Measurements from ENCODE around the gene USP48.

DNA sequence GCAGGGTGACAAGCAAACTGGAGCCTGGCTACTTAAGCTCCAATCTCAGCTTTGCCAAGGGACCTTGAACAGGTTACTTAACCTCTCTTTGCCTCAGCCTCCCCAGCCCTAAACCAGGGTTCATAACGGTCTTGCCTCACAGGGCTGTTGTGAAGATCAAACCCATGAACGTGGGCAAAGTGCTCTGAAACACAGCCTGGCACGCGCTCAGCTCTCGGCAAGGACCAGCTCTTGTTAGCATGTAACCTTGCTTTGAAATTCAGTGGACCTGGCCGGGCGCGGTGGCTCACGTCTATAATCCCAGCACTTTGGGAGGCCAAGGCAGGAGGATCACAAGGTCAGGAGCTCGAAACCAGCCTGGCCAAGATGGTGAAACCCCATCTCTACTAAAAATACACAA is 138.6 kb downstream of the USP48 start:
- TF ChIP-seq, protein P1, sequence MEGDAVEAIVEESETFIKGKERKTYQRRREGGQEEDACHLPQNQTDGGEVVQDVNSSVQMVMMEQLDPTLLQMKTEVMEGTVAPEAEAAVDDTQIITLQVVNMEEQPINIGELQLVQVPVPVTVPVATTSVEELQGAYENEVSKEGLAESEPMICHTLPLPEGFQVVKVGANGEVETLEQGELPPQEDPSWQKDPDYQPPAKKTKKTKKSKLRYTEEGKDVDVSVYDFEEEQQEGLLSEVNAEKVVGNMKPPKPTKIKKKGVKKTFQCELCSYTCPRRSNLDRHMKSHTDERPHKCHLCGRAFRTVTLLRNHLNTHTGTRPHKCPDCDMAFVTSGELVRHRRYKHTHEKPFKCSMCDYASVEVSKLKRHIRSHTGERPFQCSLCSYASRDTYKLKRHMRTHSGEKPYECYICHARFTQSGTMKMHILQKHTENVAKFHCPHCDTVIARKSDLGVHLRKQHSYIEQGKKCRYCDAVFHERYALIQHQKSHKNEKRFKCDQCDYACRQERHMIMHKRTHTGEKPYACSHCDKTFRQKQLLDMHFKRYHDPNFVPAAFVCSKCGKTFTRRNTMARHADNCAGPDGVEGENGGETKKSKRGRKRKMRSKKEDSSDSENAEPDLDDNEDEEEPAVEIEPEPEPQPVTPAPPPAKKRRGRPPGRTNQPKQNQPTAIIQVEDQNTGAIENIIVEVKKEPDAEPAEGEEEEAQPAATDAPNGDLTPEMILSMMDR (conservative IDR thresholded peaks at IDR 0.05; ENCODE audit: low read length), result no peak
- TF ChIP-seq EZH2phosphoT487 (IDR thresholded peaks at IDR 0.05; ENCODE audit: borderline replicate concordance), result no peak
